HepG2 (cell line): ENCODE data around the gene SNAP25. TPM values are rescaled to one million over a fixed set of nuclear protein-coding genes. Genes with fewer than 3 reads are reported as not detected.
A peak's percentile ranks its signal among the peaks of the same experiment; 100 is the strongest.

Experiments used
- ATAC-seq: fragments of 200-7000 bp; cut with Tn5 transposase; 3 replicates; pipeline ENCODE4 v1.9.1; 2020; ENCODE audit warnings: mild to moderate bottlenecking, moderate library complexity
- BruUV-seq: library from RNA; stranded (reverse); fragments of 400-500 nt; replicated peaks from 2 replicates; lab custom pipeline; 2021; lab: Mats Ljungman, UMichigan
- CTCF ChIA-PET: fragments of 300-600 bp; formaldehyde crosslinking; extraction: SDS; loops from one replicate; lab custom pipeline; 2021; ENCODE audit warnings: low total read pairs, inconsistent platforms, low intra/inter-chr PET ratio; lab: Yijun Ruan, JAX
- POLR2A ChIA-PET: fragments of 350-600 bp; sonication (Branson Sonifier 250); formaldehyde crosslinking; loops from one replicate; lab custom pipeline; 2020; ENCODE audit warnings: antibody characterized with exemption, inconsistent platforms; lab: Yijun Ruan, JAX
- DNase-seq: peaks from one replicate; pipeline ENCODE4 v3.0.0-alpha.2; 2015; ENCODE audit warnings: low spot score
- FAIRE-seq: peaks from 3 replicates; lab custom pipeline; 2011; peaks lifted over from hg19 to GRCh38; lab: Jason Lieb, UNC
- H2AFZ ChIP-seq: one replicate; pipeline ENCODE4 v1.6.1; 2011; ENCODE audit warnings: low read length, inconsistent platforms
- H3K27ac ChIP-seq: fragments of 300-600 bp; 3 replicates; pipeline ENCODE4 v1.8.0; 2011; ENCODE audit warnings: mixed run types, mild to moderate bottlenecking, mixed read lengths, low read length, inconsistent platforms; ENCODE audit not compliant: insufficient read depth; ENCODE audit errors: extremely low read length
- H3K27me3 ChIP-seq, 2 experiments: fragments of 200-600 bp in 1 of 2; 2 replicates in 1 of 2; 3 replicates in 1 of 2; pipeline versions ENCODE4 v1.6.0 to v1.8.0; 2011; ENCODE audit warnings: low read length in 2 of 2, mild to moderate bottlenecking in 2 of 2, moderate library complexity in 2 of 2, inconsistent platforms in 1 of 2; ENCODE audit not compliant: insufficient read depth in 2 of 2, control insufficient read depth in 1 of 2
- H3K36me3 ChIP-seq, 2 experiments: fragments of 200-600 bp in 1 of 2; replicated peaks in 1 of 2; 2 replicates in 1 of 2; 3 replicates in 1 of 2; pipeline versions ENCODE4 v1.5.1 to v1.8.0; 2011; ENCODE audit warnings: low read length in 2 of 2, inconsistent platforms in 1 of 2; ENCODE audit not compliant: insufficient read depth in 2 of 2, control insufficient read depth in 1 of 2
- H3K4me1 ChIP-seq: 2 replicates; pipeline ENCODE4 v1.5.1; 2012; ENCODE audit warnings: low read length, inconsistent platforms; ENCODE audit not compliant: insufficient read depth
- H3K4me2 ChIP-seq: 2 replicates; pipeline ENCODE4 v1.6.0; 2011; ENCODE audit warnings: low read depth, low read length, inconsistent platforms
- H3K4me3 ChIP-seq, 3 experiments: fragments of 200-600 bp in 1 of 3; sonication (generic), shearing (Covaris generic) in 1 of 3; replicated peaks in 1 of 3; 2 replicates each; pipeline ENCODE4 v1.5.1; 2011 to 2016; ENCODE audit warnings: low read length in 3 of 3, inconsistent platforms in 2 of 3, low read depth in 2 of 3, mild to moderate bottlenecking in 2 of 3, control low read depth in 1 of 3, mixed read lengths in 1 of 3; ENCODE audit not compliant: insufficient read depth in 1 of 3
- H3K79me2 ChIP-seq: one replicate; pipeline ENCODE4 v1.6.1; 2011; ENCODE audit warnings: low read length, inconsistent platforms; ENCODE audit not compliant: insufficient read depth
- H3K9ac ChIP-seq: 2 replicates; pipeline ENCODE4 v1.6.0; 2011; ENCODE audit warnings: mild to moderate bottlenecking, low read depth, low read length, inconsistent platforms; ENCODE audit not compliant: insufficient read depth
- H3K9me3 ChIP-seq: 2 replicates; pipeline ENCODE4 v1.5.1; 2012; ENCODE audit warnings: mild to moderate bottlenecking, low read length
- H4K20me1 ChIP-seq: 2 replicates; pipeline ENCODE4 v1.6.0; 2011; ENCODE audit warnings: inconsistent platforms, mild to moderate bottlenecking, low read length, moderate library complexity; ENCODE audit not compliant: insufficient read depth
- AKAP8 ChIP-seq: sonication (generic); formaldehyde crosslinking; IDR thresholded peaks from 2 replicates; pipeline ENCODE4 v1.5.1; 2020; ENCODE audit warnings: mild to moderate bottlenecking, missing genetic modification reagents
- ELF3 ChIP-seq: IDR thresholded peaks from 2 replicates; pipeline ENCODE4 v1.6.1; 2016; ENCODE audit warnings: missing genetic modification reagents, missing compliant biosample characterization
- EZH2 ChIP-seq: conservative IDR thresholded peaks from 2 replicates; pipeline ENCODE4 v1.6.1; 2012; ENCODE audit warnings: mild to moderate bottlenecking, low read depth, low read length, moderate library complexity
- HOXA9 ChIP-seq: sonication (generic); formaldehyde crosslinking; IDR thresholded peaks from 2 replicates; pipeline ENCODE4 v1.8.1; 2022; ENCODE audit warnings: missing genetic modification reagents, mild to moderate bottlenecking, moderate library complexity, borderline replicate concordance
- LCORL ChIP-seq, 2 experiments: fragments of 450-650 bp in 1 of 2; sonication (generic) in 1 of 2; formaldehyde crosslinking in 1 of 2; IDR thresholded peaks; 2 replicates each; pipeline versions ENCODE4 v1.5.0 to v1.6.1; 2017 to 2020; ENCODE audit warnings: antibody characterized with exemption in 1 of 2, missing genetic modification reagents in 1 of 2
- MATR3 ChIP-seq: sonication (generic); formaldehyde crosslinking; IDR thresholded peaks from 2 replicates; pipeline ENCODE4 v1.4.0; 2020; ENCODE audit warnings: missing genetic modification reagents
- NR2C2 ChIP-seq: sonication (generic); formaldehyde crosslinking; IDR thresholded peaks from 2 replicates; pipeline ENCODE4 v1.4.0; 2020; ENCODE audit warnings: missing genetic modification reagents, mild to moderate bottlenecking, moderate library complexity, borderline replicate concordance
- ZFP36 ChIP-seq: fragments of 150-350 bp; IDR thresholded peaks from 2 replicates; pipeline ENCODE4 v1.6.1; 2018; ENCODE audit warnings: borderline replicate concordance, low read length, low read depth; ENCODE audit not compliant: partially characterized antibody
- ZMYM3 ChIP-seq: sonication (generic); formaldehyde crosslinking; IDR thresholded peaks from 2 replicates; pipeline ENCODE4 v1.5.1; 2020; ENCODE audit warnings: mild to moderate bottlenecking, missing genetic modification reagents
- ZNF12 ChIP-seq: sonication (generic); formaldehyde crosslinking; IDR thresholded peaks from 2 replicates; pipeline ENCODE4 v1.5.0; 2020; ENCODE audit warnings: missing genetic modification reagents
- ZNF577 ChIP-seq: sonication (generic); formaldehyde crosslinking; IDR thresholded peaks from 2 replicates; pipeline ENCODE4 v1.4.0; 2020; ENCODE audit warnings: mild to moderate bottlenecking, low read depth, missing genetic modification reagents, borderline replicate concordance
- ZNF629 ChIP-seq: sonication (generic); formaldehyde crosslinking; conservative IDR thresholded peaks from 2 replicates; pipeline ENCODE4 v1.5.0; 2020; ENCODE audit warnings: missing genetic modification reagents
- ZNF746 ChIP-seq: sonication (generic); formaldehyde crosslinking; IDR thresholded peaks from 2 replicates; pipeline ENCODE4 v1.8.0; 2022; ENCODE audit warnings: mild to moderate bottlenecking, missing genetic modification reagents
- WGBS: methylation state at CpG from one replicate; pipeline ENCODE4 v1.1.6; 2017; ENCODE audit warnings: low lambda C conversion rate; 5-methylcytosine and 5-hydroxymethylcytosine counted together
- in situ Hi-C: cut with HindIII; loops from 2 replicates; pipeline ENCODE4 v1.10.0; 2017; ENCODE audit warnings: low pct_unique_long_range_greater_than_20kb; ENCODE audit not compliant: extremely low pct_ligation_motif_present
- intact Hi-C: fragments of 100-400 bp; cut with micrococcal nuclease; formaldehyde crosslinking; loops from one replicate; pipeline ENCODE4 v1.10.0; 2022; ENCODE audit not compliant: unreplicated experiment
- polyA plus RNA-seq, 8 experiments: library from polyadenylated mRNA; depleted of rRNA in 3 of 8; stranded (reverse) in 7 of 8; unstranded in 1 of 8; fragments of >200 nt; fragmentation: Illumina TruSeq in 4 of 8; extraction: Trizol in 4 of 8; gene quantifications; 2 replicates each; pipeline versions ENCODE4 v1.2.1 to v1.2.3, GENCODE V29; 2011 to 2016; ENCODE audit warnings: low read depth in 4 of 8, missing spikeins in 1 of 8, mixed read lengths in 1 of 8; ENCODE audit not compliant: insufficient read depth in 1 of 8
- total RNA-seq, 5 experiments: library from RNA; depleted of rRNA; stranded (reverse); fragments of >200 nt; fragmentation: Illumina TruSeq; extraction: Trizol; gene quantifications; 2 replicates each; pipeline ENCODE4 v1.2.3, GENCODE V29; 2016; ENCODE audit warnings: low read depth in 1 of 5
- TF ChIP-seq, protein P1 (sequence below): sonication (generic); formaldehyde crosslinking; IDR thresholded peaks from 2 replicates; pipeline ENCODE4 v1.4.0; 2020; ENCODE audit warnings: missing genetic modification reagents, mild to moderate bottlenecking, borderline replicate concordance

The SNAP25 gene
- total and polyA plus RNA-seq, 2 of the 13 experiments (the other 11 are each of a cell fraction or from before 2014, with no cell fraction given) = not detected

- CTCF ChIA-PET = interaction anchor here (1.5 kb wide), 1 partner anchor 105 kb away, joined by 3 read pairs; no protein-coding TSS in a partner anchor
- intact Hi-C loops = no loop called here
- no peak overlapping the region for H3K27ac ChIP-seq
- WGBS = 76% methylated on average over 6 of the region's 6 CpGs
- H3K9ac ChIP-seq = no peak overlapping the region
- BruUV-seq = no TSS peak
- no peak for ATAC-seq
- H3K4me1 ChIP-seq = no peaks in the 10 kb centered on the region
- DNase-seq = no peak
- H3K4me2 ChIP-seq = no peak overlapping the region
- TF ChIP-seq ZMYM3 (CRISPR knock-in tag) (peak; percentile 36; the same call in 1 of the 2 replicates), ZNF12 (peak; percentile 72), LCORL (IDR thresholded peaks at IDR 0.05) (peak; percentile 99), LCORL (CRISPR knock-in tag; IDR thresholded peaks at IDR 0.05) (no peak), ZFP36 (peak; percentile 84), AKAP8 (CRISPR knock-in tag) (no peak), EZH2 (no peak), MATR3 (CRISPR knock-in tag) (no peak)
- in situ Hi-C loops = no loop called here
- H3K36me3 ChIP-seq = no peaks in the 10 kb centered on the region
- no peaks in the 10 kb centered on the region for H4K20me1 ChIP-seq
- no peak for FAIRE-seq
- no peaks in the 10 kb centered on the region for H3K27me3 ChIP-seq
- no peaks in the 10 kb centered on the region for H3K79me2 ChIP-seq
- no peaks in the 10 kb centered on the region for H3K9me3 ChIP-seq
- no peak overlapping the region for H3K4me3 ChIP-seq
- POLR2A ChIA-PET = no interaction called here
- no peak overlapping the region for H2AFZ ChIP-seq
Measured at GRCh38 chr20:10322073-10323012, 103.7 kb downstream of the SNAP25 start.

GRCh38 chr20:10323729-10324128 lies 105.1 kb downstream of the SNAP25 start:
- no peak overlapping the region for H2AFZ ChIP-seq
- no peak overlapping the region for H3K27ac ChIP-seq
- no peaks in the 10 kb centered on the region for H3K9me3 ChIP-seq
- FAIRE-seq = no peak
- WGBS = 47% methylated on average over 4 of the region's 4 CpGs
- BruUV-seq = no TSS peak
- ChIA-PET CTCF (interaction anchor here (1.5 kb wide), 1 partner anchor 103 kb away, joined by 3 read pairs; no protein-coding TSS in a partner anchor), POLR2A (no interaction called here)
- no peak overlapping the region for H3K4me2 ChIP-seq
- peaks cover 13% of the 10 kb centered on the region for H3K4me1 ChIP-seq
- intact Hi-C loops (no loop called here), in situ Hi-C loops (no loop called here)
- H3K79me2 ChIP-seq = no peaks in the 10 kb centered on the region
- no peaks in the 10 kb centered on the region for H4K20me1 ChIP-seq
- no peaks in the 10 kb centered on the region for H3K36me3 ChIP-seq
- no peak for DNase-seq
- no peak overlapping the region for H3K4me3 ChIP-seq
- ATAC-seq = peak; percentile 43
- H3K27me3 ChIP-seq = no peaks in the 10 kb centered on the region
- H3K9ac ChIP-seq = no peak overlapping the region
- no peak for TF ChIP-seq ELF3 (CRISPR knock-in tag)
- TF ChIP-seq, protein P1, sequence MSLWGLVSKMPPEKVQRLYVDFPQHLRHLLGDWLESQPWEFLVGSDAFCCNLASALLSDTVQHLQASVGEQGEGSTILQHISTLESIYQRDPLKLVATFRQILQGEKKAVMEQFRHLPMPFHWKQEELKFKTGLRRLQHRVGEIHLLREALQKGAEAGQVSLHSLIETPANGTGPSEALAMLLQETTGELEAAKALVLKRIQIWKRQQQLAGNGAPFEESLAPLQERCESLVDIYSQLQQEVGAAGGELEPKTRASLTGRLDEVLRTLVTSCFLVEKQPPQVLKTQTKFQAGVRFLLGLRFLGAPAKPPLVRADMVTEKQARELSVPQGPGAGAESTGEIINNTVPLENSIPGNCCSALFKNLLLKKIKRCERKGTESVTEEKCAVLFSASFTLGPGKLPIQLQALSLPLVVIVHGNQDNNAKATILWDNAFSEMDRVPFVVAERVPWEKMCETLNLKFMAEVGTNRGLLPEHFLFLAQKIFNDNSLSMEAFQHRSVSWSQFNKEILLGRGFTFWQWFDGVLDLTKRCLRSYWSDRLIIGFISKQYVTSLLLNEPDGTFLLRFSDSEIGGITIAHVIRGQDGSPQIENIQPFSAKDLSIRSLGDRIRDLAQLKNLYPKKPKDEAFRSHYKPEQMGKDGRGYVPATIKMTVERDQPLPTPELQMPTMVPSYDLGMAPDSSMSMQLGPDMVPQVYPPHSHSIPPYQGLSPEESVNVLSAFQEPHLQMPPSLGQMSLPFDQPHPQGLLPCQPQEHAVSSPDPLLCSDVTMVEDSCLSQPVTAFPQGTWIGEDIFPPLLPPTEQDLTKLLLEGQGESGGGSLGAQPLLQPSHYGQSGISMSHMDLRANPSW (CRISPR knock-in tag) = no peak
- TF ChIP-seq NR2C2 (CRISPR knock-in tag) = no peak
- no peak for TF ChIP-seq ZNF629 (CRISPR knock-in tag)
- TF ChIP-seq ZNF746 (CRISPR knock-in tag) = no peak
- TF ChIP-seq ZNF577 (CRISPR knock-in tag) = no peak
- TF ChIP-seq HOXA9 (CRISPR knock-in tag) = no peak
